Stimulated activated CD4-positive, alpha-beta T cell treated with anti-CD3 and anti-CD28 coated beads, Interleukin-4, amount 100 ng/mL, for 24 hours (primary cell): ENCODE data around the gene TCERG1L.
"Not testable (repeated sequence)": the region's sequence is repeated elsewhere in the genome, so short reads cannot be mapped to it uniquely, and the experiment has no call there.

Experiments
- DNase-seq: peaks from one replicate; pipeline ENCODE4 v3.0.0-alpha.2; 2020

TCERG1L gene

DNA sequence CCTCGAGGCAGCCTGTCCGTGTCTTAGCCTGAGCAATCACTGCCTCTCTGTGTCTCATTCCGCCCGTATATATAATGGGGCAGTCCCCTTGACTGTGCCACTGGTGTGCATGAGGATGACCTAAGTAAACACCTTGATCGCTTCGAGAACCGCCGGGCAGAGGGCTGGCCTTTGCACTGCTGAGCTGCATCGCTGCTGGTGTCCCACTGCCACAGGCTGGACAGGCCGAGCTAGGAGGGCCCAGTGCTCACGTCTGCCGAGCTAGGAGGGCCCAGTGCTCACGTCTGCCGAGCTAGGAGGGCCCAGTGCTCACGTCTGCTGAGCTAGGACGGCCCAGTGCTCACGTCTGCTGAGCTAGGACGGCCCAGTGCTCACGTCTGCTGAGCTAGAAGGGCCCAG lies 232.6 kb downstream of the TCERG1L start:
- DNase-seq = not testable (repeated sequence)

DNA sequence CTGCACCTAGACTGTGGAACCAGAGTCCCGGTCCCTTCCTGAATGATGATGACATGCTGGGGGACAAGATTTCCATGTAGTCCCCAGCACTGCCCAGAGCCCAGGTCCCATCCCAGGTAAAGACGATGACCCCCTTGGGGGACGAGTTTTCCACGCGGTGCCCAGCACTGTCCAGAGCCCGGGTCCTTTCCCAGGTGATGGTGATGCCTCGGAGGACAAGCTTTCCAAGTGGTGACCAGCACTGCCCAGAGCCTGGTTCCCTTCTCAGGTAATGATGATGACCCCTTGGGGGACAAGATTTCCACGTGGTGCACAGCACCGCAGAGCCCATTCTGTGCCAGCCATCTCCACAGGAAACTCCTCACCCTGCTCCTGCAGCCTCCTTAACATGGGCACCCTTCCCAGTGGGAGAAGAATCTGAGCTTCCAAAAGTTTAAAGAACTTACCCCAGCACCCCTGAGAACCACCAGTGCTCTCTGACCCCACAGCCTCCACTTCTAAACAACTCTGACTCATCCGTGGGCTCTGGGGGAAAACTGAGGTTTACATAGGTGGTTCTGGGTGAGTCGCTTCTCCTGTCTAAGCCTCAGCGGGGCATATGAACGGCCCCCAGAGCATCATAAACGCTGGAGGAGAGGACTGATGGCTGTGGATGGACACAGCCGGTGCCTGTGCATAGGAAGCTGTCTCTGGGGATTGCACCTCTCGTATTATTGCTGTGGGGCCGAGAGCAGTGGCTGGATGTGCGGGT lies 233.2 kb downstream of the TCERG1L start:
- no peak for DNase-seq

DNA sequence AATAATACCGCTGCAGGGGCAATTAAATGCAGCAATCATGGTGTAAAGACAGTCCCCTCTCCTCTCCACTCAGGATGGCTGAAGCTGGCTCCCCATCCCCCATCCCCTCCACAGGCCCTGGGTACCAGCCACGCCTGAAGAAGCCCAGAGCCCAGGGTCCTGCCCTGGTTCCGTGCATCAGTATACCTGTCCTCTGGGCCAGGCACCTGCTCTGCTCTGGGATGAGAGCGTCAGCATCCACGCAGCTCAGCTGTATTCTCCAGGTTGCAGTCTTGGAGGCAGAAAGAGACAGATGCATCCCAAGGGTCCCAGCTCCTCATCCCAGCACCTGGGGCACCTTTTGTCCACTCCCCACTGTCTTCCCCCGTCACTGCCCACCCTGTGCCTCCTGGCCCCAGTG lies 233.8 kb downstream of the TCERG1L start:
- DNase-seq = no peak

DNA sequence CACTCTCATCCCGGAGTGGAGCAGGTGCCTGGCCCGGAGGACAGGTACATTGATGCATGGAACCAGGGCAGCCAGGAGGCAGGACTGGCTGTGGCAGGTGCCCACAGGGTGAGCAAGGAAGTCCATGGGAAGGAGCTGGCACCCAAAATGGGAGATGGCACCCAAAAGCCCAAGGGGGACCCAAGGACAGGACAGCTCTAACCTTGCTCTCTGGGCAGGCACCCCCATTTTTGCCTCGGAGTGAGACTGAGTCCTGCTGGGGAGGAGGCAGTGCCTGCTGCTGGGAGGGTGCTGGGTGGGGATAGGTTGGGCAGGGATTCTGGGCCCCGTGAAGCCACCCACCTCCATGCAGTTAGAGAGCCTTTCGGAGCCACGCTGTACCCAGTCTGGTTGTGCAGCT lies 234.5 kb downstream of the TCERG1L start:
- DNase-seq = no peak

DNA sequence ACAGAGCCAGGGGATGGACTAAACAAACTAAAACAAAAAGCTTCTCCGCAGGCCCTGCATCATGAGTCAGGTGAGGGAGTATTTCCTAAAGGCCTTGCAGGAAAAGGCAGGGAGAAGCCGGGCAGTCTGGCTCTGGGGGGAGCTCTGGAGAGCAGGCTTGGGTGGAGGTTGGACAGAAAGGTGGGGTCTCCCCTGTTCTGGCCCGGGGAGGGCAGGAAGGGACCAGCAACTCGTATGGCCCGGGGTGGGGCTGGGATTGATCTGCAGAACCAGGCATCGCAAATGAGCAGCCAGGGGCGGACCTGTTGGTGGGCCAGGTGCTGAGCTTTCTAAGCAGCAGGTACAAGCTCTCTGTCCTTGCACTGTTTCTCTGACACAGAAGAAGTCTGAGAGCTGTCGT lies 235.2 kb downstream of the TCERG1L start:
- no peak for DNase-seq

DNA sequence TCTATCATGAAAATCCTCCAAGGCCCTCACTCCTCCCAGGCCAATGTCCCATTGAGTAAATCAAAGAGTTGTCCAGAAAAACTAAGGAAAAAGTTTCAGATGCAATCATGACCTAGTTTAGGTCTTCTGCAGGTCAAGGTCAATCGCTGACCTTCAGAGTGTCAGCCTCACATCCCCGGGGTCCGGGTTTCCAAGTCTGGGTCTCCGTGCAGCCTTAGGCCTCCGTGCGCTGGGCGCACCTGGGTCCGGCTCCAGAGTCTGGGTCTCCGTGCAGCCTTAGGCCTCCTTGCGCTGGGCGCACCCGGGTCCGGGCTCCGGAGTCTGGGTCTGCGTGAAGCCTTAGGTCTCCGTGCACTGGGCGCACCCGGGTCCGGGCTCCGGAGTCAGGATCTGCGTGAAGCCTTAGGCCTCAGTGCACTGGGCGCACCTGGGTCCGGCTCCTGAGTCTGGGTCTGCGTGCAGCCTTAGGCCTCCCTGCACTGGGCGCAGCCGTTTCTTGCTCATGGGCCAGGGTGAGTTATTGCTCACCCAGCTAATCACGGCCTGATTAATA lies 236.2 kb downstream of the TCERG1L start:
- DNase-seq = no peak

DNA sequence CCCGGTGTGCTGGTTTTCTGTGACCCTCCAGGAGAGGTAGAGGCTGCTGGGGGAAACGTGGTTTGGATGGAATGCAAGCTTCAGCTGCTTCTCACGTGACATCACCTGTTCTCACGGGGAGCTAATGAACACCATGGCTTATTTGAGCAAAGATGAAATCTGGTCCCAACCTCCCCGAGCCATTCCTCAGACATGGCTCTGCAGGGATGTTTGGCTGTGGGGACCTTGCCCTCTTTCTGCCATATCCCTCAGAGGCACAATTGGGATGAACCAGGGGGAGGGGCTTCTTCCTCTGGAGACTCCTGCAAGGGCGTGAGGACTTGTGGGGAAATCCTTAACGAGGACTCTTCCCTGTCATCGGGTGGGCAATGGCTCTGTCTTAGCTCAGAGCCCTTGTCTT lies 236.8 kb downstream of the TCERG1L start:
- DNase-seq = no peak

DNA sequence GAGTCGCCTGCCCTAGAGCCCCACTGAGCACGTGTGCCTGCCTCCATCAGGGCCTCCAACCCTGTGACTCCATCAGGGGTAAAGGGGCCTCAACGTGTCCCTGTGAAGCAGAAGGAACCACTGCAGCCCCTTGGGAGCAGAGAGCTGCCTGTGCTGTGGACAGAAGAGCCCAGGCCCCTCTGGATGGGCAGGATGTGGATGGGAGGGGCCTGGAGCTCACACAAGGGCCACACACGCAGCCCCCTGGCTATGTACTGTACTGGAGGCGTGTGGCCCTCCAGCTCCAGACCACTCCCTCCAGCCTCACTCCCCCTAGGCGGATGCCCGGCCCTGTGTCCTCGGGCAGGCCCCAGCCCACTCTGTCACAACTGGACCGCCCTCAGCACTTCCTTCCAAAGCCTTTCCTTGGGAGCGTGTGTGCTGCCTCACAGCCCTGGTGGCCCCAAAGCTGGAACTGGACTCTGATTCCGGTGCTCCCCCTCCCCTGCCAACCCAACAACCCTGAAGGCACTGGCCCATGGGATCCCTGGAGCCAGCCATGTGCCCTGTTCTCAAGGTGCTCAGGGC lies 238.0 kb downstream of the TCERG1L start:
- DNase-seq = no peak

DNA sequence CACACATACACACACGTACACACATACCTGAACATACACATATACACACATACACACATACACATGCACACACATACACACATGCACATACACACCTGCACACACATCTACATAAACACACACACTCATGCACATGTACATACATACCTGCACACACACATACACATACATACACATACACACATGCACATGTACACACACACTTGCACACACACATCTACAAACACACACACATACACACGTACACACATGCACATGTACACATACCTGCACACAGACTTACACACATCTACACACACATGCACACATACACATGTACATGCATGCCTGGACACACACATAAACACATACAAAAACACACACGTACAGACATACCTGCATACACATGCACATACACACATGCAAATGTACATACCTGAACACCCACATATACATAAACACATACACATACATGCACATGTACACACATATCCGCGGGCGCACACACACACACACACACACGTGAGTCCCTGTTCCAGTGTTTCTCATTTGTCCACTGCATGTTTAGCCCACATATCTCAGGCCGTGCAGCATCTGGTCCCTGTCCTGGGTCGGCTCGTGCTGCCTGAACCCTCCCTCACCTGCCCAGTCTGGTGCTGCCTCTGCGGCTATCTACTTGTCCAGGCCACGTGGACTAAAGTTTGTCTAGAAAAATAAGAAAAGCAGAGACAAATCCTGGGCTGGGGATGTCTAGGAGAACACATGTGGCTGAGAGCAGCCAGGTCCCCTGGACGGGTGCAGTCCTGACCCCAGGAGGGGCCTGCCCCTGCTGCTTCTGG lies 238.7 kb downstream of the TCERG1L start:
- no peak for DNase-seq

DNA sequence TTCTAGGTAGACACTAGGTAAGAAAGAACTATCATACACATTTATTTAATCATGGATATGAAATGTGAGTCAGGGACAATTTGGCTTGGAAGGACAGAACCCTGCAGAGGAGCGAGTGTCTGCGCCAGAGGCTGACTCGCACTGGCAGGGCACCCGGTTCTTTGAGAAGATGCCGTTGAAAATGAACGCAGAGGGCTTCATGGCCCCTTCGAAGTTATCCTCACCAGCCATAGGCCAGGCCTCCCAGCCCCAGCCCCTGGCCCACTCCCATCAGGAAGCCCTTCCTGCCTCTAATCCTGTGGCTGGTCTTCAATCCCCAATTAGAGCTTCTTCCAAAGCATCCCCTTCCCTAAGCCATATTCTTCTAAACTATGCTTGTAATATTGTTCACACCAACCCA lies 239.8 kb downstream of the TCERG1L start:
- no peak for DNase-seq

DNA sequence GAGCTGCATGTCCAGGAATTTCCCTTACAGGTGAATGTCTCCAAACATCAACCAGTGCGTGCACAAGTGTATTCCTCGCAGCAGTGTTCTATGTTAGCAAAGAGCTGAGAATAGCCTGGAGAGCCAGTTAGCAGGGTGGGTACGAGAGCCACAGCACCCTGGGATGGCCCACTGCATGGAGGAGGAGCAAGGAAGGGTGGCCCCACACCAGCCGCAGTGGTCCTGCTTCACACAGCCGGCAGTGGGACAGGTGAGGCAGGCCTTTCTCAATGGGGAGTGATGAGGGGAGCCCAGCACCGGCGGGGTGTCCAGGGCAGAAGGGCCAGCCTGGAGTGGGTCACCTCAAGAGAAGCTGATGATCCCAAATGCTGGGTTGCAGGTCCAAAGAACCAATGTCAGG lies 240.7 kb downstream of the TCERG1L start:
- DNase-seq = no peak

DNA sequence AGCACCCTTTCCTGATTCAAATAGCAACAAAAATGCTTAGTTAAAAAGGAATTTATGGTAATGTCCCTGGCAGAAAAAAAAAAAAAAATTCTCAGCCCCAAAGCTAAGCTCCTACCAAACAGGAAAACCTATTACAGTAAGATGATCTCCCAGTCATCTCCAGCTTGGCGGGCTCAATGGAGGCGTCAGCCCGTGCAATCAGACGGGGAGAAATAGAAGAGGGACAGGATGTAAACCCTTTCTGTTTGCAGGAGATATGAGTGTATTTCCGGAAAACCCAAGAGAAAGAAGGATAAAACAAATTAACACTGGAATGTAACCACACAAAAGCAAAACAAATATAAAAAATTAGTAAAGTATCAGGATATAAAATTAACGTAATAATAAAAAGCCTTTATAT lies 242.8 kb downstream of the TCERG1L start:
- no peak for DNase-seq

DNA sequence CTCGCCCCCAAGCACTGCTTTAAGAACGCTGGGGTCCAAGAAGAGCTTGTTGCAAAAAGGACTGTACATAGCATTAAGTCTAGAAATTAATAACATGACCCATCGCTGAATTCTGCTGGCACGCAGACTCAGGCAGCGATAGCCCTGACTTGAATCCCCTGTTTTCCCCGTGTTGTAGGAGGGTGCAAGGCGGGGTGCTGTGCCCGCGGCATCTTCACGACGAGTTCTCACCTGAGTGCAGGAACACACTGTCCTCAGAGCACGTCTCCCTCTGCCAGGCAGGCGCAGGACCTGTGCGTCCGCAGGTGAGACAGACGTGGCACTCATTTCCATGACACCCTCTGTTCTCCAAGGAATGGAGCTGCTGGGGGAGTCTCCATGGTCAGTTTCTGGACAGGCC lies 243.2 kb downstream of the TCERG1L start:
- no peak for DNase-seq

DNA sequence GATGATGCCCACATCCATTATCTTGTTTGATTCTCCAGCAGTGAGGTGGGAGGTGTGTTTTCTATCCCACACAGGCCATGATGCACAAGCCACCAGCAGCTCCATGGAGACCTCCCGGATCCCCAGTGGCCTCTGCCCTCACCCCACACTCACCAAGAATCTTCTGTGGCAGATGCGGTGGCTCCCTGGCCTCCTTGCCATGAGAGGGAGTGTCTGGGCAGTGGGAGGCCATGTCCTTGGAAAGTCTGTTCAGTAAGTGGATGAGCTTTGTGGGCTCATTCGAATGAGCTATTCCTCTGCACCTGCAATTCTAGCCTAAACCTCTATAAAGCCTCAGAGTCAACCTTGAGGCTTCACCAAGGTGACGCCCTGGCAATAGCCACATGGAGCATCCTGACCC lies 243.8 kb downstream of the TCERG1L start:
- DNase-seq = no peak

DNA sequence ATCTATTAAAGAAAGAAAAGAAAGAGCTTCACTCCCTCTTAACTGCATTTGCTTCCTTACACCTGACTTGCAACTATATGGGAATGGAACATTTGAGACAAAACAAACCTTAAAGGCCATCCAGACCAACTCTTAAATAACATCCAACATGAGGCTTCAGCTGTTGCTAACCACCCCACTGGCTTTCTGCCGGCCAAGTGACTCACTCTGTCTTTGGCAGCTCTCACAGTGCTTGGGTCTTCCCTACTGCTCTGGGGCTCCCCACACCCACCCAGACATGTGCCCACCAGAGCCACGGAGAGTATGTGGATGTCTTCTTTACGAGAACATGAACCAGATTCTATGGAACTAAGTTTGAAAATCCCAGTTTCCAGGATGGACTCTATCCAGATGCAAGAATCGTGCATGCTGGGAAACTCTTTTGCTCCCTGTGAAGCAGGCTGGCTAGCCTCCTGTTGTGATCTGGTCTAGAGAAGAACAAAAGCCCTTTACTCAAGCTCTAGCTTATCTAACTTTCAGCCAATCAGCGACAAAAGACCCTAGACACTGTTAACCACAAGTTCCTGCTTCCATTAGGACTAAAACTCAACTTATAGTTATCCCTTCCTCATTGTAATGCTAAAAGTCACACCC lies 245.7 kb downstream of the TCERG1L start:
- no peak for DNase-seq

DNA sequence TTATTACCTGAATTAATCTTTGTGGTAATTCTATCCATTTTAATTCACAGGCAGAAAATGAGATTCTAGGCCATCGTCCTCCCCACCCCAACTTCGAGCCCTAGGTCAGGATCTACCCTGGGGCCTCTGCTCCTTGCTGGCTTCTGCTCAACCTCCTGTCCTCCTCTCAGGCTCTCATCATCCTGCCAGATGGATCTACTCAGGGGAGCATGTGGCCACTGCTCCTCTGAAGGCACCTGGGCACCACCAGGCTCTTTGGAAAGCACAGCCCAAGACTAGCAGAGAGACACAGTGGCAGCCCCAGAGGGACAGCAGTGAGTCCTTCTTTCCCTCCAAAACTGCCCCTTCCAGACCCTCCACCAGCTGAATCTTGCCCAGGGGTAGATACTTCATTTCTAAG lies 248.2 kb downstream of the TCERG1L start:
- no peak for DNase-seq

DNA sequence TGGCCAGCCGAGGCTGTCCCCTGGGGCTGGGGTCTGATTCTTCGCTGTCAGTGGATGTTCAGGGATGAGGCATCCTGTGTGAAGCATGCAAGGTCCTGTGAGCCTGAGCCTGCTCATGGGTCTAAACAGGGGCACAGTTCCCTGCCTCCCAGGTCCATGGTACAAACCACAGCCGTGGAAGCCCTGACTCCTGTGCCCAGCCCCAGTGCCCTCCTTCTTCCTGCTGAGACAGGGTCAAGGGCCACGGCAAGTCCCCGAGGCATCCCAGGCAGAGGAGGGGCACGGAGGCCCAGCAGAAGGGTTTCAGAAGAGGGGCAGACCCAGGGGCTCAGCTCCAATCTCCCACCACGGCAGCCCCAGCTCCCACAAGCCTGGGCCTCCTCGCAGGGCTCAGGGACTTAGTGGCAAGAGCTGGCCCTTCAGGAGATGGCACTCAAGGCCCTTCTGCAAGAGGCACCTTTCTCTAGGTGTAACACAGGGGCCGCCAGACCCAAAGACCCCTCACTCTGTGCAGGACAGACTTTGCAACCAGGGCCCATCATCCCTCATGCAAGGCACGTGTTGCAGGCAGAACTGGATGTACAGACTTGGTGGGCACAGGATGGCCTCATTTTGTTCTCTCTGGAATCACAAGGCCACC lies 248.8 kb downstream of the TCERG1L start:
- DNase-seq = no peak

DNA sequence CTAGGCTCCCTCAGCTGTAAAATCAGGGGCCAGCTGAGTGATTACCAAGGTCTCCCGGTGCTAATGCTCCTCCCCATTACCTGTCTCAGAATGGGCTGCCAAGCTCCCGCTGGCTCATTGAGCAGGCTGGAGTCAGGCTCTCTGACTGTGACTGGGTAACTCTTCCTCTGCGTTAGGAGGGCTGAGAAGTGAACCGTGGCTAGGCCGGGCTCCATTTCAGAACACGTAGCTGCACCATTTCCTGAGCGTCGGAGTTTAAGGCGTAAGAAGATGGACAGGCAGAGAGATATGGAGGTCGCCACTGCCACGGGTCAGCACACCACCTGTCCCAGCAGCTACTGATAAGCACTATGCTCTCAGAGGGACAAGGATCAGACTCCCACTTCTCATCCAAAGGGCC lies 250.3 kb downstream of the TCERG1L start:
- no peak for DNase-seq

DNA sequence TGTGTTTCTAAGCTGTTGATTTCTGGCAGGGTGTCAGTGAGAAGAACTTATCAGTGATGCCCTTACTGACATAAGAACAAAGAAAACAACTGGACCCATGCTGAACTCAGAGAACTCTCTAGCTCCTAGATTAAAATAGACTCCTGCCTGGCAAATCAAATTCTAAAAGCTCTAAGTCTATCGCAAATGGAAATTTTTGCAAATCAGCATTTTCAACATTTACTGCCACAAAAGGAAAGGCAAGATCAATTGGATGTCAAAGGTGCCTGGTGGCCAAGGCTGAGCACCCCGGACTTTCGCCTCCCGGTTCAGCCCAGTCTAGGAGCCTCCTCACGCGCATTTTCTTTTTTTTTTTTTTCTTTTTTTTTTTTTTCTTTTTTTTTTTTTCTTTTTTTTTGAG lies 251.6 kb downstream of the TCERG1L start:
- DNase-seq = no peak

DNA sequence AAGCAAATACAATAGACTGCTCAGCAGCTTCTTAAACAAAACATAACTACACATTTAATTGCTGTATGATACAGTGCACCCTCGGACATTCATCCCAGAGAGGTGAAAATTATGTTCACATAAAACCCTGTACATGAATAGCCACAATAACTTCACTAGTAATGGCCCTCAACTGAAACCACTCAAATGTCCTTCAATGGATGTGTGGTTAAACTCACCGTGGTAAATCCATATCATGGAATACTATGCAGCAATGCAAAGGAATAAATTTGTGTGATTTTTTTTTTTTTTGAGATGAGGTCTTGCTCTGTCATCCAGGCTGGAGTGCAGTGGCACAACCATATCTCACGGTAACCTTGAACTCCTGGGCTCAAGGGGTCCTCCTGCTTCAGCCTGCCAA lies 252.7 kb downstream of the TCERG1L start:
- DNase-seq = no peak

DNA sequence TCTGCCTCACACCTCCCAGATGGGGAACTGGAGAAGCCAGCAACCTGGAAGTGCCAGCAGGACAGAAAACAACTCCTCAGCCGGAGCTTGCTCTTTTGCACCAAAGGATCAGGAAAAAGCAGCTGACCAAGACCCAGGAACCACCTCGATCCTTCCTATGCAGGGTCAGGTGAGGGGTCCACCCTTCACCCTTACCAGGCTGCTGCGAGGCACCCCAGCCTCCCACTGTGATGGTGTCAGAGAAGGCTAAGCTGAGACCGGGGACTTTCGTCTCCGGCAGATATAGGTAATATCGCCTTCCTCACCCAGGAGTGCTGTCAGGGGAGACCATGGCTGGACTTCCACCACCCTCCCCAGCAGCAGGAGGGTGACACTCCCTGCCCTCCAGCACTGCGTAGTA lies 254.7 kb downstream of the TCERG1L start:
- DNase-seq = no peak

DNA sequence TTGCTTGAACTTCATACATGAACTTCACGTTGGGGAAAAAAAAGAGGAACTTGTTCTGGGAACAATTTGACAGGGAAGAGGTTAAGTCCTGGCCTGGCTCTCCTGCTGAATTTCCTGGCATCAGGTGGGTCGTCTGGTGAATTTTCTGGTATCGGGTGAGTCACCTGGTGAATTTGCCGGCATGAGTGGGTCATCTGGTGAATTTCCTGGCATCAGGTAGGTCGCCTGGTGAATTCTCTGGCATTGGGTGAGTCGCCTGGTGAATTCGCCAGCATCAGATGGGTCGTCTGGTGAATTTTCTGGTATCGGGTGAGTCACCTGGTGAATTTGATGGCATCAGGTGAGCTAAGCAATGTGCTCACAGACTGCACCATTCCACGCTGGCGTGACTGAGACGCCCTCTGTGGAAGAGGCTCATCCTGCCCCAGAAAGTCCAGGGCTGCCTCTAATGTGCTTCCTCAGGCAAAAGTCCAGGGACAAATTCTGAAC lies 255.4 kb downstream of the TCERG1L start:
- no peak for DNase-seq

DNA sequence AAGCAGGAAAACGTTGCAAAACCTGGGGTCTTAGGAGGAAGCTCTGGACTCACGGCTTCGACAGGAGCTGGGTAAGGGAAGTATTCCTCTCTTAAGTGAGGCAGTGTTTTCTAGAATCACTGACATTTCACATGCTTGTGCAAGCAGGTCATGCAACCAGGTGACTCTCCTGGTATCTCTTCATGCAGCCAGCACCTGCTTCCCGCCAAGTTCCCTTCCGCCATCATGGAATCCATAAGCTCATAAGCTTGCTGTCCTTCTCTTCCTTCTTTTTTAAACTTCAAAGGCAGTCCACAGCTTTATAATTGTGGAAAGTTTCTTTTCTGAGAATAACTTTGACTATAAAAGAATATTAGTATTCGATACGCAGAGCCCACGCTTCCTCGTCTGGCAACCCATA lies 256.1 kb downstream of the TCERG1L start:
- DNase-seq = no peak
